A673 (cell line): ENCODE measurements around the gene GP2.

Experiments
- EZH2 ChIP-seq: fragments of 200-600 bp; sonication (generic); IDR thresholded peaks from 2 replicates; pipeline ENCODE4 v1.6.1; 2017; ENCODE audit warnings: borderline replicate concordance, low read depth, mild to moderate bottlenecking, mixed read lengths, antibody characterized with exemption, low read length; ENCODE audit not compliant: poor library complexity, severe bottlenecking
- TF ChIP-seq, protein P1 (sequence below): fragments of 300-800, 200-600 bp; sonication (generic); conservative IDR thresholded peaks from 2 replicates; pipeline ENCODE4 v1.5.1; 2017; ENCODE audit warnings: low read depth, mild to moderate bottlenecking, antibody characterized with exemption, low read length, moderate library complexity, mixed read lengths

DNA sequence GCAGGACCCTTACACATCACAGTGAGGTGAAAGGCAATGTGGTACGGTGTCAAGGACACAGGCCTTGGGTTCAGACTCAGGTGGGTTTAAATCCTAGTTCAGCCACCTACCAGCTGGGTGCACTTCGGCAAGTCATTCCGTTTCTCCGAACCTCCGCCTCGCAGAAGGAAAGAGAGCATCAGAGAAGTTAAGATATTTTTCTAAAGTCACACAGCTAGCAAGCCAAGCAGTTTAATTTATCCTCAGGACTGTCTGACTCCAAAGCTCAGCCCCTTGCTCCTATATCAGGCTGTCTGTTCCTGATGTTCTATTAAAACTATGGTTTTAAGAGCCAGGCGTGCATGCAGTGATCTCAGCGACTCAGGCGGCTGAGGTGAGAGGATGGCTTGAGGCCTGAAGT is 65.1 kb downstream of the GP2 start:
- TF ChIP-seq, protein P1, sequence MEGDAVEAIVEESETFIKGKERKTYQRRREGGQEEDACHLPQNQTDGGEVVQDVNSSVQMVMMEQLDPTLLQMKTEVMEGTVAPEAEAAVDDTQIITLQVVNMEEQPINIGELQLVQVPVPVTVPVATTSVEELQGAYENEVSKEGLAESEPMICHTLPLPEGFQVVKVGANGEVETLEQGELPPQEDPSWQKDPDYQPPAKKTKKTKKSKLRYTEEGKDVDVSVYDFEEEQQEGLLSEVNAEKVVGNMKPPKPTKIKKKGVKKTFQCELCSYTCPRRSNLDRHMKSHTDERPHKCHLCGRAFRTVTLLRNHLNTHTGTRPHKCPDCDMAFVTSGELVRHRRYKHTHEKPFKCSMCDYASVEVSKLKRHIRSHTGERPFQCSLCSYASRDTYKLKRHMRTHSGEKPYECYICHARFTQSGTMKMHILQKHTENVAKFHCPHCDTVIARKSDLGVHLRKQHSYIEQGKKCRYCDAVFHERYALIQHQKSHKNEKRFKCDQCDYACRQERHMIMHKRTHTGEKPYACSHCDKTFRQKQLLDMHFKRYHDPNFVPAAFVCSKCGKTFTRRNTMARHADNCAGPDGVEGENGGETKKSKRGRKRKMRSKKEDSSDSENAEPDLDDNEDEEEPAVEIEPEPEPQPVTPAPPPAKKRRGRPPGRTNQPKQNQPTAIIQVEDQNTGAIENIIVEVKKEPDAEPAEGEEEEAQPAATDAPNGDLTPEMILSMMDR, result no peak
- TF ChIP-seq EZH2, result no peak
